ENCODE data around the gene ZKSCAN1.
"Not testable (repeated sequence)": the region's sequence is repeated elsewhere in the genome, so short reads cannot be mapped to it uniquely, and the experiment has no call there.

Gene ZKSCAN1

DNA sequence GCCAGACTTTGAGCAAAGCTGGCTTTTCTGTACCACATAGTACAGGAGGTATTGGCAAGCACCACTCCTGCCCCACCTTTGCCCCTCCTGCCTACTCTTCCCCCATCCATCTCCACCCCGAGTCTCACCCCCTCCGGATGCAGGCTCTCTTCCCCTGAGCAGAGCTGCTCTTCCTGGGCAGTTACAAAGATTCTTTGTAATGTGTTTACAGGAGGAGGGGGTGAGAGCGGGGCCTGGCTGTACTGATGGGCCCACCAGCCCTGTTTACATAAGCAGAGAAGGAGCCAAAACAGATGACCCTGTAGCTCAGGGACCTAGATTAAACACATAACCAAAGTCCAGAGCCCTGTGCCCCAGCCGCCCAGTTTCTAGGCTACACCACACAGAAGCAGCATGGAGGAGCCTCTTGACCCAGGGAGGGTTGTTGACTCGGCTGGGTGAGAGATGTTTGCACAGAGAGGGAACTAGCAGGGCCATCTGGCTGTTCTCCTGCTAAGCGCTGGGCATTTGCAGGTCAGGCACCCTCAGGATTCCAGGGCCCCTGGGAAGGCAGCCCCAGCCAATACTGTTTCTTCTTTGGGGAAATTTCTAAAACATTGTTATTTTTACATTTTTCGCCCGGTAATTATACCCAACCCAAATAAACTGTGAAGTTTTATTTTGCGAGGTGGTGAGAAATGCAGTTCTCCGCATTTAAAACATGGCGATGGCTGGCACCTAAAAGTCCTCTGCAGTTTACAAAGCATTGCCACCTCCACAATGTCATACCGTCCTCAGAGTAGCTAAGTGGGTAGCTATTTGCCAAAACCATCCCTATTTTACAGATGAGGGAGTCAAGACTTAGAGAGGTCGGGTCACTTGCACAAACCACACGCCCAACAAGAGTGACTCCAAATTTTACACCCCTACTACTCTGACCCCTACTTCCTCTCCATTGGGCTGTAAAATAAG is 11.4 kb upstream of the ZKSCAN1 start:
- DNase-seq (ENCODE audit: low spot score), result peak; percentile 92

DNA sequence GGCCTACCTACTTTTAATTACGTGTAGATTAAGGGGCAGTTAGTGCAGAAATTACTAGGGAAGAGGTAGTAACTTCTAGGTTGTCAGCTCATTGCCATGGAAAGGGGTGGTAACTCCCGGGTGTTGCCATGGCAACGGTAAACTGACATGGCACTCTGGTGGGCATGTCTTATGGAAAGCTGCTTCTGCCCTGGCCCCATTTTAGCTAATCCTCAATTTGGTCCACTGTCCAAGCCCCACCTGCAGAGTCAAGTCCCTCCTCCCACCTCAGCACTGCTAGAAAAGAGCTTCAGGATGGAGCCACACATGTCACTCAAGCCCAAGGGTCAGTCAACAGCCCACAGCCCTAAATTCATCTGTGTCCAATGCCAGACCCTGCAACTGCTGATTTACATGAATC is 7.5 kb upstream of the ZKSCAN1 start:
- DNase-seq (ENCODE audit: low spot score), result no peak

DNA sequence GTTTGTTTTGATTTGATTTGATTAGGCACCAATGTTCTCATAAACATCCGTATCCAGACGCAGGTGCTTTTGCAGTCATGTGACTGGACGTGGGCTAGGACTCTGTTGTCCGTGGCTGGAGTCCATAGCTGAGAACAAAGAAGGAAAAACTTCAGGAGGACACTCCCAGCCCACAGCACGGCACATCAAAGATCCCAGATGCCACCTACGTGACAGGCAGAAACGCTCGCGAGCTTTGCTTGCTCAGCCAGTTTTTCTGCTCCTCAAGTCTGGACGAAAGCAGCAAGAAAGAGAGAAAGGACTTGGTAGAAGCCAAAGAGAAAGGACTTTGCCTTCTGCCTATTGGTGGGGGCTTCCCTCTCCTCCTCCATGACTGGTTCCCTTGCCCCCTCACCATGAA is 6.9 kb upstream of the ZKSCAN1 start:
- no peak for DNase-seq (ENCODE audit: low spot score)

DNA sequence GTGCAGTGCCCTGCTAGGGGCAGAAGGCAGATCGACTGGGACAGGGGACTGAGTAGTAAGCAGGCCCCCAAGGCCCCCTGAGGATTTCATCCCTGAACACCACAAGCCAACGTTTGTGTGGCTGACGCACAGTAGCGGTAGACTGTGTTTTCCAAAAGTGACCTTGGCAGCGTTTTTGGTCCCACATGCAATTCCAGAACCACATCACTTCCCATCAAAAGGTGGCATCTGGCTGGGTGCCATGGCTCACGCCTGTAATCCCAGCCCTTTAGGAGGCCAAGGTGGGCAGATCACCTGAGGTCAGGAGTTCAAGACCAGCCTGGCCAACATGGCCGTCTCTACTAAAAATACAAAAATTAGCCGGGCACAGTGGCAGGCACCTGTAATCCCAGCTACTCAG is 5.4 kb upstream of the ZKSCAN1 start:
- not testable (repeated sequence) for DNase-seq (ENCODE audit: low spot score)

DNA sequence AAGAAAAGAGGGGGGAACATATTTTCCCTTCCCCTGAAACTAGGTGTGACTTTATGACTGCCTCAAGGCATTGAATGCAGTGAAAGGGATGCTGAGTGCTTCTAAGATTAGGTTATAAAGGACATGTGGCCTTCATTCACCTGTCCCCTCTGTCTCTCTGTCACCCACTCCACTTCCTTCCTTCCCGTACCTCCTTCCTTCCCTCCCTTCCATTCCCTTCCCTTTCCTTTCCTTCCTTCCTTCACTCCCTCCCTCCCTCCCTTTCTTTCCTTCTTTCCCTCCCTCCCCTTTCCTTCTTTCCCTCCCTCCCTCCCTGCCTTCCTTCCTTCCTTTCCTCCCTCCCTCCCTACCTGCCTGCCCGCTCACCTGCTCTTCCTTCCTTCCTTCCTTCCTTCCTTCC is 4.5 kb upstream of the ZKSCAN1 start:
- DNase-seq (ENCODE audit: low spot score), result no peak

DNA sequence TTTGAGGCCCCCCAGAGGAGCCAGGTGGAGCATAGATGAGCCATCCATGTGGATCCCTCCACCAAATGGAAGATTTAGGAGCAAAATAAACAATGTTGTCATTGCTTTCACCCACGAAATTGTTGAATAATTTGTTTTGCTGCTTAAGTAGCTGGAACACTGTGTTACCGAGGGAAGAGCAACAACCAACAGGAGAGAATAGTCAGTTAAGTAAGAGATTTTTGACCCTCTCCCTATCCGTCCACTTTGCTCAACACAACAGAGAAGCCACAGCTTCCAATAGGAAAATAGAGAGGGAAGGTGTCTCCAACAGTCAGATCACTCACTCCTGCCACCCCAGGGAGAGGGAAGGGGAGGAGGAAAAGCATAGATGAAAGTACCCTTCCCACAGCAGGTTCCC is 3.9 kb upstream of the ZKSCAN1 start:
- DNase-seq (ENCODE audit: low spot score), result no peak

DNA sequence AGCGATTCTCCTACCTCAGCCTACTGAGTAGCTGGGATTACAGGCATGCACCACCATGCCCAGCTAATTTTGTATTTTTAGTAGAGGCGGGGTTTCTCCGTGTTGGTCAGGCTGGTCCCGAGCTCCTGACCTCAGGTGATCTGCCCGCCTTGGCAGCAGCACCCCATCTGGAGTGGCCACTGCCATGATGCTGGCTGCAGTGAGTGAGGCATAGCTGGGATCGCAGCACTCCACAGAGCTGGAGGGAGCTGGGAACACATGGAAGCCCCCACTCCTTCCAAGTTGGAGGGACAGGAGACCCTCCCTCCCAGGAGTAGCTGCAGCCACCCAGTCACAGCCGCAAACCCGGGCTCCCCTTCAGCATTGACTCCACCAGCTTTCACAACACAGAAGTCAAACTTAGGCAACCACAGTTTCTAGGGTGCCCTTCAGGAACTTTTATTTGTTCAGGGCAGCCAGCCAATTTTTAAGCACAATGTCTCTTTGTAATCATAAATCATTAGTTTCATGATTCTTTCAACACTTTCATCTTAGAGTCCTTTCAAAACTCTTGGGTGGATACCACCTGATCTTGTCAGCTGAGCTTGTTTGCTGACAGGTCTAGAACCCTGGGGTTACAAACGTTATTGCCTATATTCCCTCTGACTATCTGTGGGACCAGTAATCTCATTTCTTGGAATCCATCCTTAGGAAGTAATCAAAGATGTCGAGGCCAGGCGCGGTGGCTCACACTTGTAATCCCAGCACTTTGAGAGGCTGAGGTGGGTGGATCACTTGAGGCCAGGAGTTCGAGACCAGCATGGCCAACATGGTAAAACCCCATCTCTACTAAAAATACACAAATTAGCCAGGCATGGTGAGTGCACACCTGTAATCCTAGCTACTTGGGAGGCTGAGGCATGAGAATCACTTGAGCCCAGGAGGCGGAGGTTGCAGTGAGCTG is 2.7 kb upstream of the ZKSCAN1 start:
- DNase-seq (ENCODE audit: low spot score), result not testable (repeated sequence)

DNA sequence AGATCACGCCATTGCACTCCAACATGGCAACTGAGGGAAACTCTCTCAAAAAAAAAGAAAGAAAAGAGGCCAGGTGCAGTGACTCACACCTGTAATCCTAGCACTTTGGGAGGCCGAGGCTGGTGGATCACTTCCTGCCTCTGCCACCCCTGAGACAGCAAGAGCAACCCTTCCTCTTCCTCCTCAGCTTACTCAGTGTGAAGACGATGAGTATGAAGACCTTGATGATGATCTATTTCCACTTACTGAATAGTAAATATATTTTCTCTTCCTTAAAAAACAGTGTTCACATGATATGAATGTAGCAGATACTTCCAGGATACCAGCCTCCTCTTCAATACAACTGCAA is 2.1 kb upstream of the ZKSCAN1 start:
- no peak for DNase-seq (ENCODE audit: low spot score)

DNA sequence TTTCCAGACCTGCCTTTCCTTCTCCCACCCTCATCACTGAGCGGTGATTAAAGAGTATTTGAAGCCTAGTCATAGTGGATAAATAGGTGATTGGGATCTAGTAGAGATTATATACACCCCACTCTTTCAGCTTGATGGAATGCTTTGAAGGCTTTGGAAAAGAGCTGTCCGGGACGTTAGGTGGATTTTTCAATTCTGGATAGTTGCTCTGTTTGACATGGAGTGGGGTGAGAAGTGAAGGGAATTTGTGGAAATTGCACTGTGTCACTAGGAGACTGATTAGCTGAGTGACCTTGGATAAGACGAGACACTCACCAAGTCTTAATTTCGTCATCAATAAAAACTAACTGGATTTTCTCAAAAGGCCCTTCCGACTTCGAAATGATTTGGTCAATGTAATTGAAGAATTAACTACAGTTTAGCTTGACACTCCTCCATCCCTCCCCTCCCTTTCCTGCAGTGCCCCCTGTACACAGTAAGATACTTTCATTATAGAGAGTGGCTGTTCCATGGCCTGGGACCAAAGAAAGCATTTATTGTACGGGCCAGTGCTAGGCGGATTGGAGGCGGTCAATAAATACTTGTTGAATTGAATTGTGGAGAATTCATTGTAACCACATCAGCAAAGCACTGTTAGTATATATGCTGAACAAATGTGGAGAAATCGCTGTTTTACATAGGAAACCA is 962 bp downstream of the ZKSCAN1 start:
- DNase-seq (ENCODE audit: low spot score), result no peak

DNA sequence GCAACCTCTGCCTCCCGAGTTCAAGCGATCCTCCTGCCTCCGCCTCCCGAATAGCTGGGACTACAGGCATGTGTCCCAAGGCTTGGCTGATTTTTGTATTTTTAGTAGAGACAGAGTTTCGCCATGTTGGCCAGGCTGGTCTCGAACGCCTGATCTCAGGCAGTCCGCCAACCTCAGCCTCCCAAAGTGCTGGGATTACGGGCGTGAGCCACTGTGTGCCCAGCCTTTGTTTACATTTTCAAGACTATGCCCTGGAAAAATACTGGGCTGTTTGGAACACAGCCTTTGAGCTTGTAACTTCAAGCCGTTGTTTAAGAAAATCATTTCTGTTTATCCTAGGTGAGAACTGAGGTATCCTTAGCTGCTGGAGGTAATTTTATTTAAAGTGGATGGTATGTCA is 1.9 kb downstream of the ZKSCAN1 start:
- DNase-seq (ENCODE audit: low spot score), result no peak

DNA sequence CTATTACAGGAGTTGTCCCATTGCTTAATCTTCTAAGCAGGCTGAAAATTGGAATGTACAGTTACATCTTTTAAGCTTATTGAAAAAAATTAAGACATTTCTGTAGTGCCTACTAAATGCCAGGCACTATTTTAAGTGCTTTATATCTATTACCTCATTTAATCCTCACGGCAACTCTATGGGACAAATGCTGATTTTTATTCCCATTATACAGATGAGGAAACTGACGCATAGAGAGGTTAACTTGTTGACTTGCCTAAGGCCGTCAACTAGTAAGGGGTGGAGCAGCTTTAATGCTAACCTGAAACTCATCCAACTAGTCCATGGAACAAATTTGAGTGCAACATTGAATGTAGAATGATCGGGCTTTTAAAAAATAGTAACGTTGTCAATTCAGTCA is 2.5 kb downstream of the ZKSCAN1 start:
- DNase-seq (ENCODE audit: low spot score), result no peak

DNA sequence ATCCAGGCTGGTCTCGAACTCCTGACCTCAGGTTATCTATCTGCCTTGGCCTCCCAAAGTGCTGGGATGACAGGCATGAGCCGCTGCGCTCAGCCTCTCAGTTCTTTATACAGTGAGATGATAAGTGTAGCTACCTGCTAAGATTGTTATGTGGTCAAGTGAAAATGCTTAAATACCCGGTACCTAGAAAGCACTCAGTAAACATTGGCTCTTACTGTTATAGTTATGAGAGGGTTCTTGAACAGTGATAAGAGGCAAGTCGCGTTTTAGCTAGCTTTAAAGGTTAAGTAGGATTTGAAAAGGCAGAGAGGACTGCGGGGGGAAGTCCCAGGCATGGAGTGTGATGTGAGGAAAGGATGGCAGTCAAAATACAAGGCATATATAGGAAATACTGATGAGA is 4.5 kb downstream of the ZKSCAN1 start:
- no peak for DNase-seq (ENCODE audit: low spot score)

DNA sequence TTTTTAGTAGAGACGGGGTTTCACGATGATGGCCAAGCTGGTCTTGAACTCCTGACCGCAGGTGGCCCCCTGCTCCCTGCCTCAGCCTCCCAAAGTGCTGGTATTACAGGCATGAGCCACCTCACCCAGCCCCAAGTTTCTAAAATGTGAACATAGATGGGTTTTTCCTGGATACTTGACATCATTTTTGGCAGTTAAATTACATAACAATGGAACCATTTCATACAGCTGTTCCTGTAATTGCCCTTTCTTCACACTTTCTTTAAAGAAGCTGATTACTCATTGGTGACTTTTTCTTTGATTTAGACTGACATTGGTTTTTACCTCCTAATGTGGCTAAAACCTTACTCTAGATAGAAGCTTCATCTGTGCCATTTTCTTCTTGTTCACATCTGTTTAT is 5.9 kb downstream of the ZKSCAN1 start:
- no peak for DNase-seq (ENCODE audit: low spot score)

DNA sequence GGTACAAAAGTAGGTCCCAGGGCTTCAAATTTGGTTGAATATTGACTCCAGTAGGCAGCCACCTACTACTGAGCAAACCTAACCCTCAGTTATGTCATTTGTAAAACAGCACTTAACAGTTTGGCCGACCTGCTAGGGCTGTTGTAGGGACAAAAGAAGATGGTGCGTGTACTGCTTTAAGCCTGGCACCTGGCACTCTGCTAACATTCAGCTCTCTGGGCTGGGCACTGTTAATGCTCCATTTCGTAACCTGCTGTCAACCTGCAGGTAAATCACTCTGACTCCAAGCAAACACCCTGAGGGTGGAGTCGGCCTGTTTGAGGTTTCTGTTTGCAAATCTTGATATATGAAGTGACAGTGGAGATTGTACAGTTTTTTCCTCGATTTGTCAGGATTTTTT is 7.2 kb downstream of the ZKSCAN1 start:
- DNase-seq (ENCODE audit: low spot score), result peak; percentile 46

DNA sequence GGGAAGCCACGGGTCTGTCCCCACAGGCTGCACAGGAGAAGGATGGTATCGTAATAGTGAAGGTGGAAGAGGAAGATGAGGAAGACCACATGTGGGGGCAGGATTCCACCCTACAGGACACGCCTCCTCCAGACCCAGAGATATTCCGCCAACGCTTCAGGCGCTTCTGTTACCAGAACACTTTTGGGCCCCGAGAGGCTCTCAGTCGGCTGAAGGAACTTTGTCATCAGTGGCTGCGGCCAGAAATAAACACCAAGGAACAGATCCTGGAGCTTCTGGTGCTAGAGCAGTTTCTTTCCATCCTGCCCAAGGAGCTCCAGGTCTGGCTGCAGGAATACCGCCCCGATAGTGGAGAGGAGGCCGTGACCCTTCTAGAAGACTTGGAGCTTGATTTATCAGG is 8.1 kb downstream of the ZKSCAN1 start:
- no peak for DNase-seq (ENCODE audit: low spot score)

DNA sequence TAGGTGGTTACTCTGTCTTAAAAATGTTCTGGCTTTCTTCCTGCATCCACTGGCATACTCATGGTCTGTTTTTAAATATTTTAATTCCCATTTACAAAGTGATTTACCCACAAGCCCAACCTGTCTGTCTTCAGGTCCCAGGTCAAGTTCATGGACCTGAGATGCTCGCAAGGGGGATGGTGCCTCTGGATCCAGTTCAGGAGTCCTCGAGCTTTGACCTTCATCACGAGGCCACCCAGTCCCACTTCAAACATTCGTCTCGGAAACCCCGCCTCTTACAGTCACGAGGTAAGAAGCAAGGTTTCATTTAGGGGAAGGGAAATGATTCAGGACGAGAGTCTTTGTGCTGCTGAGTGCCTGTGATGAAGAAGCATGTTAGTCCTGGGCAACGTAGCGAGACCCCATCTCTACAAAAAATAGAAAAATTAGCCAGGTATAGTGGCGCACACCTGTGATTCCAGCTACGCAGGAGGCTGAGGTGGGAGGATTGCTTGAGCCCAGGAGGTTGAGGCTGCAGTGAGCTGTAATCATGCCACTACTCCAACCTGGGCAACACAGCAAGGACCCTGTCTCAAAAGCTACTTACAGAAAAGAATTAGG is 8.7 kb downstream of the ZKSCAN1 start:
- no peak for DNase-seq (ENCODE audit: low spot score)

DNA sequence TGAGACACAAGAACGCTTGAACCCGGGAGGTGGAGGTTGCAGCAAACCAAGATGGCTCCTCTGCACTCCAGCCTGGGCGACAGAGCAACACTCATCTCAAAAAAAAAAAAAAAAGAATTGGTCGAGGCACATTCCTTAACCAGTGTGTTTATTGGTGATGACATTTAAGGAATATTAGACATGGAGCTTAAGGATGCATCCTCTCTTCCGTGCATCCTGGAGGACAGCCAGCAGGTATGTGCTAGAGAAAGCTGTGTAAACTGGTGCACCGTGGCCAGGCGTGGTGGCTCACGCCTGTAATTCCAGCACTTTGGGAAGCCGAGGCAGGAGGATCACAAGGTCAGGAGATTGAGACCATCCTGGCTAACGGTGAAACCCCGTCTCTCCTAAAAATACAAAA is 11.8 kb downstream of the ZKSCAN1 start:
- no peak for DNase-seq (ENCODE audit: low spot score)

DNA sequence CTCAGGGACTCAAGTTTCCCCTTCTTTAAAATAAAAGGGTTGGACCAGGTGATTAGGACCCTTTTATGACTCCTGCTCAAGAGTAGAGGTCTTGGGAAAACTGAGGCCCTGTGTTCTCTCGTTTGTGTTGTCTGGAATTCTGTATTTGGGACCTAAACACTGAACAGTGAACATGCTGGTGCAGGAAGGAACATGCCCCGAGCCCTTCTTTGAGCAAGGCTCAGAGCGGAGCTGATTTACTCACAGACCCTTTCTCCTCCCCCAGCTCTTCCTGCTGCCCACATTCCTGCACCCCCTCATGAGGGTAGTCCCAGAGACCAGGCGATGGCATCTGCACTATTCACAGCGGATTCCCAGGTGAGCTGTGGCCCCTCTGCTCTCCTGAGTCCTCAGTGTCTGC is 14.2 kb downstream of the ZKSCAN1 start:
- no peak for DNase-seq (ENCODE audit: low spot score)

DNA sequence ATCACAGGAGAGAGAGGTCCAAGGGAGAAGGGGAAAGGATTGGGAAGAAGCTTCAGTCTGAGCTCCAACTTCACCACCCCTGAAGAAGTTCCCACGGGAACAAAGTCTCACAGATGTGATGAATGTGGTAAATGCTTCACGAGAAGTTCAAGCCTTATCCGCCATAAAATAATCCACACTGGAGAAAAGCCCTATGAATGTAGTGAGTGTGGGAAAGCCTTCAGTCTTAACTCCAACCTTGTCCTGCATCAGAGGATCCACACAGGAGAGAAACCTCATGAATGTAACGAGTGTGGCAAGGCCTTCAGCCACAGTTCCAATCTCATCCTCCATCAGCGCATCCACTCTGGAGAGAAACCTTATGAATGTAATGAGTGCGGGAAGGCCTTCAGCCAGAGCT is 18.1 kb downstream of the ZKSCAN1 start:
- no peak for DNase-seq (ENCODE audit: low spot score)

DNA sequence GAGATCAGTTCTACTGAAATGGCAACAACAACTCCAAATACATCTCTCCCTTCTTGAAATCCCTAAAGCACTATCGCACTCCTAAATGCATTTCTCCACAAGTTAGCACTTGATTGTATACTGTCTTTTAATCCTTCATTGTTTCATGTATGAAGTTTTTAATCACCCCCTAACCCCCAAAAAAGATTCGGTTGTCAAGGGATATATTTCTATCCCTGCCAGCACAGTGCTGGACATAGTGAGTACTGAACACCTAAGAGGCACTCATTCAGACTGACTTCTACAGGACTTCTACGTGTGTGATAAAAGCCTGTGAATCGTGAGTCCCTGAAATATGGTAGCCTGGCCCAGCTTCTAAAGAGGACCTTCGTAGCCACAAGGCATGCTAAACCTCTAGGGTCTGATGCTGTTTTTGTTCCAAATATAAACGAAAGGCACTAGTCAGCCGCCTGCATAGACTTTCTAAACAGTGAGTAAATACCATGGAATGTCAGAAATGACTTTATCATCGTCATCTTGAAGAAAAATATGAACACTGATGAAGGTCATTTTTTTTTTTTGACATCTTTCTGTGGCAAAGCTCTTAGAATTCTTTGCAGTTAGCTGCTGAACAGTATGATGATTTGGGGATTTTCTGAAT is 19.6 kb downstream of the ZKSCAN1 start:
- no peak for DNase-seq (ENCODE audit: low spot score)

DNA sequence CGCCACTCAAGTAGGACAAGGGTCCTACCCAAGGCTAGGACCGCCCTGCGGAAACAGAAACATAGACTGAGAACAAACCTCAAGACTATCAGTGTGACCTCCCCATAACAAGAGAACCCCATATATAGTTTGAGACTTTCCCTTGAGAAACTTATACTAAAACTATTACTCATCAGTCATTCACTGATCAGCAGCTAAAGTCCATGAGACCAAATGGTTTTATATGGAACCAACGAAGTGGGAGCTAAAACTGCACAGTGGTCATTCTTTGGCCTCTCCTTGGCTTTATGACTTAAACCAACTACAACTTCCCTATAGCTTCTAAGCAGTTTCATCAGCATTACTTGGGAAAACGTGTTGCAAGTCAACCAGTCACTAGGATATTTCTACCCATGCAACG is 20.5 kb downstream of the ZKSCAN1 start:
- DNase-seq (ENCODE audit: low spot score), result no peak

DNA sequence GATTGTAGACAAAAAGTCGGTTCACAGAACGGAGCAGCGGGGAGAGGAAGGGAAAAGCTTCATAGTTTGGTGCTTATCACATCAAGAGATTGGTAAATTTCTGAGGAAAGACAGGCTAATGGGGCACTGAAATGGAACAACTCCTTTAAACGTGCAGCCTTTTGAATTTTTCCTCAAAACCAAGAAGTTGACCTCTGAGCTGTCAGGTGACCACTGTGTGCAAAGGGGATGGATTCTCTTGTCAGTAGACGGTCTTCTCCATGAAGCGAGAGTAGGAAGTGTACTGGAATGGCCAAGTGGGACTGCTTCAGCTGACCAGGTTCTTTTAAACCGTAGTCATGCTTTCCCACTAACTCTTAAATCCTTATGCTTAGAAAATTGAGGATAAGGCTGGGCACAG is 22.9 kb downstream of the ZKSCAN1 start:
- DNase-seq (ENCODE audit: low spot score), result no peak

Measured in HuH-7 (cell line).